Measurements from ENCODE around the gene IFT81. TPM values are rescaled to one million over a fixed set of nuclear protein-coding genes. Genes with fewer than 3 reads are reported as not detected.

IFT81 gene
- total and polyA plus RNA-seq, 2 of the 13 experiments (the other 11 are each of a cell fraction or from before 2014, with no cell fraction given), result 4.2 to 13.0 TPM

DNA sequence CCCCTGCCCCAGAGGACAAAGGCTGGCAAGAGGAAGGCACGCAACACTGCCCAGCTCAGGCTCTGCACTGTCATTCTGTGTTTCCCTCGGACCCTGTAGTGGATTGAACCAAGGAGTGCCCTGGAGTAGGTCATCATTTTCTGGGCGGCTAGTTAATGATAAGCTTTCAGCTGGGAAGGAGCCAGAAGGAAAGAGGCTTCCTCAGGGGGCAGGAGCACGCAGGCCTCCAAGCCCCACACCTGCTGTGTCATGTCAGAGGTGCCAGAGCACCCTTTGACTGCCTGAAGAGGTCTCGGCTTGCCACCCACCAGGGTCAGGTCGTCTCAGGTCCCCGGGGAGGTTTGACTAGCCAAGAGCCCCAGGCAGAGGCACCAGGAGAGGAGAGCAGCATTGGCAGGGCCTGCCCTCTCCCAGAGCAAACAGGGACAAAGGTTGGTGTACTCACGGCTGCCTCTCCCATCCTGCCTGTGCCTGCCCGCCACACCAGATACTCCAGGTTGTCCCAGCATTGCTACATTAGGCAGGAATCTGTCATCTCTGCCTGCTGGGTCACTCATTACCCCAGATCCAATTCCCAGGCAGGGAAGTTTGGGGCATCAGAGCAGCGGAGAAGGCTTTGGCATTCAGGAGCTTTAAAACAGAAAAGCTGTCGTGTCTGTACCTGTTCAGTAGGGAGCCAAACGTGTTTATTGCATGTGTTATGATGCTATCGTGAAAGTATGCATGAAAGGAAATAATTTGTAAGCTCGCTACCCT lies 123.4 kb downstream of the IFT81 start (continued):
- TF ChIP-seq REPIN1 (CRISPR knock-in tag; IDR thresholded peaks at IDR 0.05; ENCODE audit: borderline replicate concordance, low read depth) (no peak), KMT2A (CRISPR knock-in tag; IDR thresholded peaks at IDR 0.05) (peak; percentile 66), ZNF235 (CRISPR knock-in tag; IDR thresholded peaks at IDR 0.05; ENCODE audit: borderline replicate concordance) (no peak), HNRNPK (IDR thresholded peaks at IDR 0.05; ENCODE audit: low read depth, low read length, poor library complexity, severe bottlenecking) (no peak), MZF1 (CRISPR knock-in tag; IDR thresholded peaks at IDR 0.05; ENCODE audit: borderline replicate concordance) (no peak), IRX3 (CRISPR knock-in tag; IDR thresholded peaks at IDR 0.05; ENCODE audit: borderline replicate concordance, low read depth) (no peak), HOXD1 (CRISPR knock-in tag; IDR thresholded peaks at IDR 0.05) (0 out of 2 replicates have a peak, but pooled peaks have one; percentile 56), CEBPB (IDR thresholded peaks at IDR 0.05; ENCODE audit: borderline replicate concordance, low read depth, low read length) (peak; percentile 76; the same call in 1 of the 2 replicates), ZNF781 (CRISPR knock-in tag; IDR thresholded peaks at IDR 0.05; ENCODE audit: borderline replicate concordance, not compliant biosample characterization) (peak; percentile 28), KDM5B (CRISPR knock-in tag; IDR thresholded peaks at IDR 0.05; ENCODE audit: borderline replicate concordance) (peak; percentile 62; the same call in 1 of the 2 replicates), ZNF780A (CRISPR knock-in tag; IDR thresholded peaks at IDR 0.05) (no peak), ZNF790 (CRISPR knock-in tag; IDR thresholded peaks at IDR 0.05; ENCODE audit: borderline replicate concordance) (no peak), ZNF562 (CRISPR knock-in tag; IDR thresholded peaks at IDR 0.05; ENCODE audit: borderline replicate concordance) (no peak), PLRG1 (conservative IDR thresholded peaks at IDR 0.05) (no peak), TP53 (CRISPR knock-in tag; conservative IDR thresholded peaks at IDR 0.05) (peak; percentile 14; the same call in 1 of the 2 replicates), ZNF138 (CRISPR knock-in tag; IDR thresholded peaks at IDR 0.05; ENCODE audit: low read depth) (no peak; the same call in 1 of the 2 replicates), ETV6 (CRISPR knock-in tag; conservative IDR thresholded peaks at IDR 0.05) (peak; percentile 13; the same call in 1 of the 2 replicates), TBX3 (IDR thresholded peaks at IDR 0.05; ENCODE audit: borderline replicate concordance) (peak; percentile 40; the same call in 1 of the 2 replicates), RXRA (CRISPR knock-in tag; IDR thresholded peaks at IDR 0.05) (peak; percentile 88), RELA (CRISPR knock-in tag; IDR thresholded peaks at IDR 0.05) (no peak)
- TF ChIP-seq, protein P1, sequence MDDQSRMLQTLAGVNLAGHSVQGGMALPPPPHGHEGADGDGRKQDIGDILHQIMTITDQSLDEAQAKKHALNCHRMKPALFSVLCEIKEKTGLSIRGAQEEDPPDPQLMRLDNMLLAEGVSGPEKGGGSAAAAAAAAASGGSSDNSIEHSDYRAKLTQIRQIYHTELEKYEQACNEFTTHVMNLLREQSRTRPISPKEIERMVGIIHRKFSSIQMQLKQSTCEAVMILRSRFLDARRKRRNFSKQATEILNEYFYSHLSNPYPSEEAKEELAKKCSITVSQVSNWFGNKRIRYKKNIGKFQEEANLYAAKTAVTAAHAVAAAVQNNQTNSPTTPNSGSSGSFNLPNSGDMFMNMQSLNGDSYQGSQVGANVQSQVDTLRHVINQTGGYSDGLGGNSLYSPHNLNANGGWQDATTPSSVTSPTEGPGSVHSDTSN (CRISPR knock-in tag; IDR thresholded peaks at IDR 0.05; ENCODE audit: borderline replicate concordance), result no peak
- TF ChIP-seq, protein P2, sequence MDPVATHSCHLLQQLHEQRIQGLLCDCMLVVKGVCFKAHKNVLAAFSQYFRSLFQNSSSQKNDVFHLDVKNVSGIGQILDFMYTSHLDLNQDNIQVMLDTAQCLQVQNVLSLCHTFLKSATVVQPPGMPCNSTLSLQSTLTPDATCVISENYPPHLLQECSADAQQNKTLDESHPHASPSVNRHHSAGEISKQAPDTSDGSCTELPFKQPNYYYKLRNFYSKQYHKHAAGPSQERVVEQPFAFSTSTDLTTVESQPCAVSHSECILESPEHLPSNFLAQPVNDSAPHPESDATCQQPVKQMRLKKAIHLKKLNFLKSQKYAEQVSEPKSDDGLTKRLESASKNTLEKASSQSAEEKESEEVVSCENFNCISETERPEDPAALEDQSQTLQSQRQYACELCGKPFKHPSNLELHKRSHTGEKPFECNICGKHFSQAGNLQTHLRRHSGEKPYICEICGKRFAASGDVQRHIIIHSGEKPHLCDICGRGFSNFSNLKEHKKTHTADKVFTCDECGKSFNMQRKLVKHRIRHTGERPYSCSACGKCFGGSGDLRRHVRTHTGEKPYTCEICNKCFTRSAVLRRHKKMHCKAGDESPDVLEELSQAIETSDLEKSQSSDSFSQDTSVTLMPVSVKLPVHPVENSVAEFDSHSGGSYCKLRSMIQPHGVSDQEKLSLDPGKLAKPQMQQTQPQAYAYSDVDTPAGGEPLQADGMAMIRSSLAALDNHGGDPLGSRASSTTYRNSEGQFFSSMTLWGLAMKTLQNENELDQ (CRISPR knock-in tag; IDR thresholded peaks at IDR 0.05; ENCODE audit: borderline replicate concordance), result no peak
- TF ChIP-seq, protein P3, sequence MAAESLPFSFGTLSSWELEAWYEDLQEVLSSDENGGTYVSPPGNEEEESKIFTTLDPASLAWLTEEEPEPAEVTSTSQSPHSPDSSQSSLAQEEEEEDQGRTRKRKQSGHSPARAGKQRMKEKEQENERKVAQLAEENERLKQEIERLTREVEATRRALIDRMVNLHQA (CRISPR knock-in tag; IDR thresholded peaks at IDR 0.05), result no peak
- TF ChIP-seq, protein P4, sequence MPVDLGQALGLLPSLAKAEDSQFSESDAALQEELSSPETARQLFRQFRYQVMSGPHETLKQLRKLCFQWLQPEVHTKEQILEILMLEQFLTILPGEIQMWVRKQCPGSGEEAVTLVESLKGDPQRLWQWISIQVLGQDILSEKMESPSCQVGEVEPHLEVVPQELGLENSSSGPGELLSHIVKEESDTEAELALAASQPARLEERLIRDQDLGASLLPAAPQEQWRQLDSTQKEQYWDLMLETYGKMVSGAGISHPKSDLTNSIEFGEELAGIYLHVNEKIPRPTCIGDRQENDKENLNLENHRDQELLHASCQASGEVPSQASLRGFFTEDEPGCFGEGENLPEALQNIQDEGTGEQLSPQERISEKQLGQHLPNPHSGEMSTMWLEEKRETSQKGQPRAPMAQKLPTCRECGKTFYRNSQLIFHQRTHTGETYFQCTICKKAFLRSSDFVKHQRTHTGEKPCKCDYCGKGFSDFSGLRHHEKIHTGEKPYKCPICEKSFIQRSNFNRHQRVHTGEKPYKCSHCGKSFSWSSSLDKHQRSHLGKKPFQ (CRISPR knock-in tag; IDR thresholded peaks at IDR 0.05; ENCODE audit: insufficient replicate concordance), result peak; percentile 76

Data from HepG2 (cell line).